Smooth muscle cell (in vitro differentiated cells): ENCODE results near the gene TOLLIP. TPM values are rescaled to one million over a fixed set of nuclear protein-coding genes. Genes with fewer than 3 reads are reported as not detected.

ENCODE experiments used
- DNase-seq: peaks from one replicate; lab custom pipeline; 2025; ENCODE audit not compliant: unreplicated experiment; lab: John Stamatoyannopoulos, UW
- H2AFZ ChIP-seq: fragments of 200-600 bp; sonication (generic); 2 replicates; pipeline ENCODE4 v1.6.0; 2016; ENCODE audit warnings: antibody characterized with exemption, low read depth, mild to moderate bottlenecking
- H3F3A ChIP-seq: fragments of 200-600 bp; sonication (generic); 2 replicates; pipeline ENCODE4 v1.6.0; 2017; ENCODE audit warnings: antibody characterized with exemption, low read depth
- H3K27ac ChIP-seq: fragments of 200-600 bp; sonication (generic); 2 replicates; pipeline ENCODE4 v1.5.1; 2016; ENCODE audit warnings: low read depth, mild to moderate bottlenecking
- H3K27me3 ChIP-seq: fragments of 200-600 bp; sonication (generic); 2 replicates; pipeline ENCODE4 v1.6.1; 2016; ENCODE audit warnings: low read depth, mild to moderate bottlenecking
- H3K36me3 ChIP-seq: fragments of 200-600 bp; sonication (generic); 2 replicates; pipeline ENCODE4 v1.5.1; 2016; ENCODE audit warnings: low read depth
- H3K4me1 ChIP-seq: fragments of 200-600 bp; sonication (generic); 2 replicates; pipeline ENCODE4 v1.5.1; 2016; ENCODE audit warnings: low read depth
- H3K4me2 ChIP-seq: fragments of 200-600 bp; sonication (generic); 2 replicates; pipeline ENCODE4 v1.6.0; 2016; ENCODE audit warnings: mild to moderate bottlenecking
- H3K4me3 ChIP-seq: fragments of 200-600 bp; sonication (generic); 2 replicates; pipeline ENCODE4 v1.5.1; 2016; ENCODE audit warnings: mild to moderate bottlenecking
- H3K79me2 ChIP-seq: fragments of 200-600 bp; sonication (generic); 2 replicates; pipeline ENCODE4 v1.6.0; 2016; ENCODE audit warnings: low read depth, mild to moderate bottlenecking
- H3K9ac ChIP-seq: fragments of 200-600 bp; sonication (generic); 2 replicates; pipeline ENCODE4 v1.6.0; 2016; ENCODE audit warnings: low read depth
- H3K9me3 ChIP-seq: fragments of 200-600 bp; sonication (generic); replicated peaks from 2 replicates; pipeline ENCODE4 v1.5.1; 2016; ENCODE audit warnings: low read depth
- H4K20me1 ChIP-seq: fragments of 200-600 bp; sonication (generic); 2 replicates; pipeline ENCODE4 v1.6.0; 2016; ENCODE audit warnings: low read depth
- CTCF ChIP-seq: fragments of 200-600 bp; sonication (generic); IDR thresholded peaks from 2 replicates; pipeline ENCODE4 v1.5.1; 2017; ENCODE audit warnings: borderline replicate concordance, mild to moderate bottlenecking, antibody characterized with exemption; ENCODE audit not compliant: insufficient read depth, poor library complexity, severe bottlenecking
- WGBS: methylation state at CpG from one replicate; pipeline ENCODE4 v1.1.7; 2016; ENCODE audit warnings: low lambda C conversion rate; 5-methylcytosine and 5-hydroxymethylcytosine counted together
- polyA plus RNA-seq: library from polyadenylated mRNA; unstranded; fragments of >200 nt; fragmentation: Nextera tagmentation; extraction: Ambion mirVana; gene quantifications from 2 replicates; pipeline ENCODE4 v1.2.1, GENCODE V29; 2016
- total RNA-seq: library from RNA; depleted of rRNA; stranded (reverse); fragments of >200 nt; gene quantifications from 2 replicates; pipeline ENCODE4 v1.2.3, GENCODE V29; 2014

The TOLLIP gene
- total and polyA plus RNA-seq, 2 experiments from 2014 or later = 20.3 to 63.0 TPM

GRCh38 chr11:1260023-1260501 lies 49.4 kb downstream of the TOLLIP start:
- Histone ChIP-seq H2AFZ (no peak overlapping the region), H3K36me3 (no peaks in the 10 kb centered on the region), H3K4me2 (no peak overlapping the region), H3K9ac (no peak overlapping the region), H3K9me3 (no peaks in the 10 kb centered on the region), H4K20me1 (no peaks in the 10 kb centered on the region), H3K4me1 (peaks cover 5% of the 10 kb centered on the region), H3F3A (no peaks in the 10 kb centered on the region), H3K4me3 (no peak overlapping the region), H3K79me2 (no peaks in the 10 kb centered on the region), H3K27ac (no peak overlapping the region), H3K27me3 (no peaks in the 10 kb centered on the region)
- WGBS = 100% methylated on average over 1 of the region's 10 CpGs
- DNase-seq = no peak
- no peak for TF ChIP-seq CTCF

- Histone ChIP-seq H3K4me1 (peaks cover 5% of the 10 kb centered on the region), H3K9me3 (no peaks in the 10 kb centered on the region), H3K9ac (no peak overlapping the region), H3K27me3 (no peaks in the 10 kb centered on the region), H3K79me2 (no peaks in the 10 kb centered on the region), H3K4me2 (no peak overlapping the region), H3K4me3 (no peak overlapping the region), H3F3A (no peaks in the 10 kb centered on the region), H2AFZ (no peak overlapping the region), H3K27ac (no peak overlapping the region), H3K36me3 (no peaks in the 10 kb centered on the region), H4K20me1 (no peaks in the 10 kb centered on the region)
- no peak for TF ChIP-seq CTCF
- 86% methylated on average over 9 of the region's 9 CpGs for WGBS
- DNase-seq = no peak
Observed at GRCh38 chr11:1259561-1259960, 49.9 kb downstream of the TOLLIP start.

- DNase-seq = no peak
- Histone ChIP-seq H3F3A (no peaks in the 10 kb centered on the region), H3K27me3 (no peaks in the 10 kb centered on the region), H3K79me2 (no peaks in the 10 kb centered on the region), H3K27ac (no peak overlapping the region), H2AFZ (no peak overlapping the region), H3K4me2 (no peak overlapping the region), H3K4me1 (peaks cover 5% of the 10 kb centered on the region), H3K9ac (no peak overlapping the region), H4K20me1 (no peaks in the 10 kb centered on the region), H3K36me3 (no peaks in the 10 kb centered on the region), H3K9me3 (no peaks in the 10 kb centered on the region), H3K4me3 (no peak overlapping the region)
- WGBS = 93% methylated on average over 5 of the region's 7 CpGs
- no peak for TF ChIP-seq CTCF
Observed at GRCh38 chr11:1259076-1259461, 50.4 kb downstream of the TOLLIP start.

GRCh38 chr11:1258401-1259075 lies 50.9 kb downstream of the TOLLIP start:
- H3K4me1 ChIP-seq = peaks cover 5% of the 10 kb centered on the region
- H3K79me2 ChIP-seq = no peaks in the 10 kb centered on the region
- no peaks in the 10 kb centered on the region for H3F3A ChIP-seq
- no peak overlapping the region for H3K4me3 ChIP-seq
- H3K36me3 ChIP-seq = no peaks in the 10 kb centered on the region
- TF ChIP-seq CTCF = no peak
- no peak overlapping the region for H2AFZ ChIP-seq
- H3K9ac ChIP-seq = no peak overlapping the region
- DNase-seq = no peak
- H3K4me2 ChIP-seq = no peak overlapping the region
- WGBS = 85% methylated on average over 11 of the region's 13 CpGs
- no peaks in the 10 kb centered on the region for H4K20me1 ChIP-seq
- H3K9me3 ChIP-seq = no peaks in the 10 kb centered on the region
- H3K27me3 ChIP-seq = no peaks in the 10 kb centered on the region
- no peak overlapping the region for H3K27ac ChIP-seq
